WTC11 (cell line): ENCODE data around the gene ITFG1. TPM values are rescaled to one million over a fixed set of nuclear protein-coding genes. Genes with fewer than 3 reads are reported as not detected.

Experiments used
- ATAC-seq: fragments of 200-7000 bp; cut with Tn5 transposase; 2 replicates; pipeline ENCODE4 v1.10.0; 2021; ENCODE audit warnings: mild to moderate bottlenecking, moderate library complexity
- CTCF ChIA-PET: fragments of 300-600 bp; sonication (Branson Sonifier 250); formaldehyde crosslinking; loops from one replicate; lab custom pipeline; 2021; ENCODE audit warnings: antibody characterized with exemption; lab: Charles Lee
- POLR2A ChIA-PET: fragments of 350-600 bp; sonication (Branson Sonifier 250); formaldehyde crosslinking; loops from one replicate; lab custom pipeline; 2021; ENCODE audit warnings: antibody characterized with exemption; lab: Charles Lee
- DNase-seq: peaks from one replicate; pipeline ENCODE4 v3.0.0; 2021; ENCODE audit warnings: low spot score
- H3K27ac Mint-ChIP-seq: 2 replicates; pipeline ENCODE4 v1.8.0; 2021; ENCODE audit warnings: mixed read lengths
- H3K27me3 Mint-ChIP-seq: 2 replicates; pipeline ENCODE4 v1.8.0; 2021; ENCODE audit warnings: low read depth, mild to moderate bottlenecking, moderate library complexity, mixed read lengths
- H3K36me3 Mint-ChIP-seq: 2 replicates; pipeline ENCODE4 v1.8.0; 2021; ENCODE audit warnings: mixed read lengths
- H3K4me1 Mint-ChIP-seq: 2 replicates; pipeline ENCODE4 v1.8.0; 2022; ENCODE audit warnings: mixed read lengths
- H3K4me3 Mint-ChIP-seq: 2 replicates; pipeline ENCODE4 v1.8.0; 2021; ENCODE audit warnings: mild to moderate bottlenecking, moderate library complexity, mixed read lengths
- H3K9me3 Mint-ChIP-seq: 2 replicates; pipeline ENCODE4 v1.8.0; 2021; ENCODE audit warnings: mixed read lengths
- AFF4 ChIP-seq: sonication (generic); formaldehyde crosslinking; IDR thresholded peaks from 2 replicates; pipeline ENCODE4 v1.8.1; 2023; ENCODE audit warnings: mild to moderate bottlenecking, missing genetic modification reagents, borderline replicate concordance
- CREB1 ChIP-seq: sonication (generic); formaldehyde crosslinking; IDR thresholded peaks from 2 replicates; pipeline ENCODE4 v1.8.0; 2023; ENCODE audit warnings: mild to moderate bottlenecking, missing genetic modification reagents
- E2F5 ChIP-seq: sonication (generic); formaldehyde crosslinking; IDR thresholded peaks from 2 replicates; pipeline ENCODE4 v1.8.1; 2022; ENCODE audit warnings: mild to moderate bottlenecking, moderate library complexity, missing genetic modification reagents
- ESRRA ChIP-seq: sonication (generic); formaldehyde crosslinking; IDR thresholded peaks from 2 replicates; pipeline ENCODE4 v1.8.1; 2022; ENCODE audit warnings: mild to moderate bottlenecking, missing genetic modification reagents, borderline replicate concordance
- ETV6 ChIP-seq: sonication (generic); formaldehyde crosslinking; IDR thresholded peaks from 2 replicates; pipeline ENCODE4 v1.8.1; 2022; ENCODE audit warnings: mild to moderate bottlenecking, missing genetic modification reagents
- GTF2I ChIP-seq: fragments of 250-450 bp; sonication (Bioruptor Pico); conservative IDR thresholded peaks from 2 replicates; pipeline ENCODE4 v1.4.0; 2021; ENCODE audit warnings: mild to moderate bottlenecking
- IRF1 ChIP-seq: sonication (generic); formaldehyde crosslinking; IDR thresholded peaks from 2 replicates; pipeline ENCODE4 v1.8.0; 2023; ENCODE audit warnings: missing genetic modification reagents
- PRRX2 ChIP-seq: fragments of 250-450 bp; sonication (Bioruptor Pico); IDR thresholded peaks from 2 replicates; pipeline ENCODE4 v1.8.0; 2021; ENCODE audit warnings: mild to moderate bottlenecking
- SOX15 ChIP-seq: fragments of 250-450 bp; sonication (Bioruptor Pico); IDR thresholded peaks from 2 replicates; pipeline ENCODE4 v1.9.0; 2021; ENCODE audit warnings: mild to moderate bottlenecking
- TCF7 ChIP-seq: sonication (generic); formaldehyde crosslinking; IDR thresholded peaks from 2 replicates; pipeline ENCODE4 v1.8.0; 2022; ENCODE audit warnings: mild to moderate bottlenecking, low read depth, missing genetic modification reagents, moderate library complexity
- TEAD1 ChIP-seq: sonication (generic); formaldehyde crosslinking; IDR thresholded peaks from 2 replicates; pipeline ENCODE4 v1.8.0; 2022; ENCODE audit warnings: mild to moderate bottlenecking, missing genetic modification reagents
- ZBTB43 ChIP-seq: sonication (generic); formaldehyde crosslinking; IDR thresholded peaks from 2 replicates; pipeline ENCODE4 v1.8.1; 2023; ENCODE audit warnings: mild to moderate bottlenecking, missing genetic modification reagents
- ZNF232 ChIP-seq: sonication (generic); formaldehyde crosslinking; IDR thresholded peaks from 2 replicates; pipeline ENCODE4 v1.8.0; 2022; ENCODE audit warnings: mild to moderate bottlenecking, missing genetic modification reagents
- total RNA-seq: library from RNA; stranded (reverse); gene quantifications from 3 replicates; pipeline ENCODE4 v1.2.3, GENCODE V29; 2021
- TF ChIP-seq, protein P1 (sequence below): sonication (generic); formaldehyde crosslinking; IDR thresholded peaks from 2 replicates; pipeline ENCODE4 v1.8.1; 2022; ENCODE audit warnings: low read depth, mild to moderate bottlenecking, moderate library complexity, missing genetic modification reagents, borderline replicate concordance
- TF ChIP-seq, protein P2 (sequence below): sonication (generic); formaldehyde crosslinking; IDR thresholded peaks from 2 replicates; pipeline ENCODE4 v1.8.0; 2023; ENCODE audit warnings: mild to moderate bottlenecking, missing genetic modification reagents

The ITFG1 gene
- total RNA-seq, 1 experiment from 2014 or later: 21.1 TPM

DNA sequence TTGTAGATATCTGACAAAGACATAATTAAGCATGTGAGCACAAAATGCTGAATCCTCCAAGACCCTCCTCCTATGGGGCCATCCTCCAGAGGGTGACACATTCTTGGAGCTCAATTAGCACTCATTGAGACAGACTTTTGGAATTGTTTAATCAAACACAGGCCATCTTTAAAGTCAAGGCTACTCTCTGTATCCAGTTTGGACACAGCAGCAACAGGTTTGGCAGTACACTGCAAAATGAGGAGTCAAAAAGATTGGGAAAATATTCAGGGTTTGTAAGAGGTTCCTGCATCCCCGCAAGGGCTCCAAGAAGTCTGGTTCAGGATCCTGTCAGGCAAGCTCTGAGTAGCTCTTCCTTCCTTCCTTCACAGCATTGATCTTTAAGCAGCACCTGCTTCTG, 1.3 kb downstream of the ITFG1 start:
- DNase-seq: no peak
- H3K27ac Mint-ChIP-seq: peak overlapping the region; percentile 99
- TF ChIP-seq SOX15: no peak
- TF ChIP-seq, protein P1, sequence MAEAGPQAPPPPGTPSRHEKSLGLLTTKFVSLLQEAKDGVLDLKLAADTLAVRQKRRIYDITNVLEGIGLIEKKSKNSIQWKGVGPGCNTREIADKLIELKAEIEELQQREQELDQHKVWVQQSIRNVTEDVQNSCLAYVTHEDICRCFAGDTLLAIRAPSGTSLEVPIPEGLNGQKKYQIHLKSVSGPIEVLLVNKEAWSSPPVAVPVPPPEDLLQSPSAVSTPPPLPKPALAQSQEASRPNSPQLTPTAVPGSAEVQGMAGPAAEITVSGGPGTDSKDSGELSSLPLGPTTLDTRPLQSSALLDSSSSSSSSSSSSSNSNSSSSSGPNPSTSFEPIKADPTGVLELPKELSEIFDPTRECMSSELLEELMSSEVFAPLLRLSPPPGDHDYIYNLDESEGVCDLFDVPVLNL (CRISPR knock-in tag): no peak
- TF ChIP-seq E2F5 (CRISPR knock-in tag): no peak
- no peak for TF ChIP-seq CREB1 (CRISPR knock-in tag)
- TF ChIP-seq, protein P2, sequence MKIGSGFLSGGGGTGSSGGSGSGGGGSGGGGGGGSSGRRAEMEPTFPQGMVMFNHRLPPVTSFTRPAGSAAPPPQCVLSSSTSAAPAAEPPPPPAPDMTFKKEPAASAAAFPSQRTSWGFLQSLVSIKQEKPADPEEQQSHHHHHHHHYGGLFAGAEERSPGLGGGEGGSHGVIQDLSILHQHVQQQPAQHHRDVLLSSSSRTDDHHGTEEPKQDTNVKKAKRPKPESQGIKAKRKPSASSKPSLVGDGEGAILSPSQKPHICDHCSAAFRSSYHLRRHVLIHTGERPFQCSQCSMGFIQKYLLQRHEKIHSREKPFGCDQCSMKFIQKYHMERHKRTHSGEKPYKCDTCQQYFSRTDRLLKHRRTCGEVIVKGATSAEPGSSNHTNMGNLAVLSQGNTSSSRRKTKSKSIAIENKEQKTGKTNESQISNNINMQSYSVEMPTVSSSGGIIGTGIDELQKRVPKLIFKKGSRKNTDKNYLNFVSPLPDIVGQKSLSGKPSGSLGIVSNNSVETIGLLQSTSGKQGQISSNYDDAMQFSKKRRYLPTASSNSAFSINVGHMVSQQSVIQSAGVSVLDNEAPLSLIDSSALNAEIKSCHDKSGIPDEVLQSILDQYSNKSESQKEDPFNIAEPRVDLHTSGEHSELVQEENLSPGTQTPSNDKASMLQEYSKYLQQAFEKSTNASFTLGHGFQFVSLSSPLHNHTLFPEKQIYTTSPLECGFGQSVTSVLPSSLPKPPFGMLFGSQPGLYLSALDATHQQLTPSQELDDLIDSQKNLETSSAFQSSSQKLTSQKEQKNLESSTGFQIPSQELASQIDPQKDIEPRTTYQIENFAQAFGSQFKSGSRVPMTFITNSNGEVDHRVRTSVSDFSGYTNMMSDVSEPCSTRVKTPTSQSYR (CRISPR knock-in tag): no peak
- no peak for TF ChIP-seq PRRX2
- TF ChIP-seq ZNF232 (CRISPR knock-in tag): no peak
- TF ChIP-seq IRF1: no peak
- TF ChIP-seq TCF7: no peak
- no peak for TF ChIP-seq ZBTB43 (CRISPR knock-in tag)
- no peaks in the 10 kb centered on the region for H3K27me3 Mint-ChIP-seq
- no peak for ATAC-seq
- H3K4me3 Mint-ChIP-seq: peak overlapping the region; percentile 99
- no peaks in the 10 kb centered on the region for H3K9me3 Mint-ChIP-seq
- POLR2A ChIA-PET: interaction anchor here (0.6 kb wide), 1 partner anchor 8 kb away, joined by 3 read pairs; no protein-coding TSS in a partner anchor
- peaks cover 9% of the 10 kb centered on the region for H3K36me3 Mint-ChIP-seq
- H3K4me1 Mint-ChIP-seq: peaks cover 34% of the 10 kb centered on the region
- CTCF ChIA-PET: interaction anchor here (3.5 to 3.8 kb wide), 2 partner anchors 315 to 318 kb away, joined by 16 read pairs; partner anchors contain the start of gene NETO2

GRCh38 chr16:47458331-47458730, 2.5 kb downstream of the ITFG1 start:
- ChIA-PET CTCF (no interaction called here), POLR2A (no interaction called here)
- no peaks in the 10 kb centered on the region for H3K9me3 Mint-ChIP-seq
- TF ChIP-seq GTF2I: no peak
- TF ChIP-seq ZBTB43 (CRISPR knock-in tag): no peak
- ATAC-seq: no peak
- no peaks in the 10 kb centered on the region for H3K27me3 Mint-ChIP-seq
- no peak overlapping the region for H3K4me3 Mint-ChIP-seq
- H3K27ac Mint-ChIP-seq: no peak overlapping the region
- peaks cover 24% of the 10 kb centered on the region for H3K4me1 Mint-ChIP-seq
- no peak for DNase-seq
- peaks cover 17% of the 10 kb centered on the region for H3K36me3 Mint-ChIP-seq

DNA sequence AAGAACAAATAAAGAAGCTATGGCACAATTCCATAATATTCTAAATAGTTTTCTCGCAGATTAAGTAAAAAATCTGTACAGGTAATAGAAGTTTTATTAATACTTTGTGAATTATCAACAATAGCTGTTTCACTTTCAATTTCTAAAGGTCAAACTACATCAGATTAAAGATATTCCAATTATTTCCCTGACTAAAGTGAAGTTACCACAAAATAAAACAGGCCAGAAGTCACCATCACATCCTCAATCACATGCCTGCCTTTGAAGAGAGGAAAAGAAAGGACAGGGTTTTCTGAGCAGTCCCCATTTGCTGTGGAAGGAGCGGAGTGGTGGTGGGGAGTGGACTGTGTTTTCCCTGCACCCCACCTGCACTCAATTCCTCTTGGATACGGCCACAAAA, 11.1 kb downstream of the ITFG1 start:
- POLR2A ChIA-PET: no interaction called here
- H3K36me3 Mint-ChIP-seq: peaks cover 32% of the 10 kb centered on the region
- peaks cover 7% of the 10 kb centered on the region; the same call in 1 of the 2 replicates for H3K4me1 Mint-ChIP-seq
- CTCF ChIA-PET: no interaction called here
- TF ChIP-seq ESRRA (CRISPR knock-in tag): no peak
- TF ChIP-seq ETV6 (CRISPR knock-in tag): no peak
- no peak for TF ChIP-seq AFF4 (CRISPR knock-in tag)
- TF ChIP-seq TEAD1 (CRISPR knock-in tag): no peak
- no peaks in the 10 kb centered on the region for H3K27me3 Mint-ChIP-seq
- H3K27ac Mint-ChIP-seq: no peak overlapping the region
- no peak for DNase-seq
- no peak overlapping the region for H3K4me3 Mint-ChIP-seq
- H3K9me3 Mint-ChIP-seq: no peaks in the 10 kb centered on the region
- no peak for ATAC-seq
